ENCODE measurements around the gene SPEM3.

DNA sequence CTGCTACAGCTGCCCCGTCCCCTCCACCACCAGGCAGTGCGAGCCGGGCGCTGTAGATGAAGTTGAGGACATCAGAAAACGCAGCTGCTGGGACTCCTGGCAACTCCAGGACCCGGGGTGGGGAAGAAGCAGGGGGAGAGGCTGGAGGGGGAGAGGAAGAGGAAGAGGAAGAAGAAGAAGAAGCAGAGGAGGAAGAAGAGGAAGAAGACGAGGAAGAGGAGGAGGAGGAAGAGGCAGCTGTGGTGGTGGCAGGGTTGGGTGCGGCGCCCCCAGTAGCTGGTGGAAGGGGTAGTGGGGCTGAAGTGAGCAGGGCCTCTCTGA, 37.6 kb downstream of the SPEM3 start:
- TF ChIP-seq ZNF274 (IDR thresholded peaks at IDR 0.05; ENCODE audit: low read depth, low read length), result no peak
- no peak for TF ChIP-seq SUZ12 (IDR thresholded peaks at IDR 0.05; ENCODE audit: extremely low read depth, insufficient read depth, insufficient read length)
- TF ChIP-seq YY1 (IDR thresholded peaks at IDR 0.05; ENCODE audit: insufficient read depth, insufficient read length), result no peak

Measured in NT2/D1 (cell line).